Gastrocnemius medialis (tissue), 4 donors: ENCODE measurements around the gene IL22. TPM values are rescaled to one million over a fixed set of nuclear protein-coding genes. Genes with fewer than 3 reads are reported as not detected.

Source experiments
- ATAC-seq, 2 donors: fragments of 150-250 bp; one replicate each; pipeline ENCODE4 v1.9.1; 2016
- DNase-seq, 2 donors: peaks; one replicate each; pipeline ENCODE4 v3.0.0-alpha.2; 2019
- H3K27ac ChIP-seq, 4 donors: fragments of 200-600 bp; sonication (generic); 1 replicate in 1 of 4; 2 replicates in 3 of 4; pipeline ENCODE4 v1.5.1; 2016 to 2018; ENCODE audit warnings: mild to moderate bottlenecking in 2 of 4, moderate library complexity in 1 of 4
- H3K27me3 ChIP-seq, 3 donors: fragments of 200-600 bp; sonication (generic) in 2 of 3; 1 replicate in 1 of 3; 2 replicates in 2 of 3; pipeline versions ENCODE4 v1.5.1 to v1.6.0; 2016 to 2019; ENCODE audit warnings: mild to moderate bottlenecking in 1 of 3, moderate library complexity in 1 of 3
- H3K36me3 ChIP-seq, 2 donors: fragments of 200-600 bp; sonication (generic) in 1 of 2; one replicate each; pipeline ENCODE4 v1.5.1; 2017 to 2018
- H3K4me1 ChIP-seq, 2 donors: fragments of 200-600 bp; sonication (generic) in 1 of 2; one replicate each; pipeline ENCODE4 v1.5.1; 2016 to 2017; ENCODE audit warnings: mild to moderate bottlenecking in 2 of 2
- H3K4me3 ChIP-seq, 4 donors: fragments of 200-600 bp; sonication (generic) in 3 of 4; 1 replicate in 1 of 4; 2 replicates in 3 of 4; pipeline ENCODE4 v1.5.1; 2016 to 2019; ENCODE audit warnings: mild to moderate bottlenecking in 2 of 4
- H3K9me3 ChIP-seq, 3 donors: fragments of 200-600 bp; sonication (generic) in 2 of 3; 1 replicate in 1 of 3; 2 replicates in 2 of 3; pipeline ENCODE4 v1.5.1; 2016 to 2019
- POLR2A ChIP-seq, 2 donors: fragments of 450-650 bp; IDR thresholded peaks; one replicate each; pipeline ENCODE4 v1.6.1; 2017; ENCODE audit warnings: antibody characterized with exemption in 2 of 2, mild to moderate bottlenecking in 2 of 2, moderate library complexity in 2 of 2
- in situ Hi-C, 4 donors: fragments of 200-750 bp; cut with MboI; loops; one replicate each; pipeline versions ENCODE4 v1.15.0 to v1.8.0; 2017; ENCODE audit warnings: low sequenced_read_pairs in 4 of 4
- intact Hi-C: fragments of 100-400 bp; cut with DNase I; formaldehyde crosslinking; loops from one replicate; pipeline ENCODE4 v1.15.1; 2023; ENCODE audit warnings: low total_unique reads
- total RNA-seq, 4 donors: library from RNA; depleted of rRNA; stranded (reverse); fragments of >200 nt; gene quantifications; one replicate each; pipeline versions ENCODE4 v1.1.0 to v1.2.3, GENCODE V29; 2016
- TF ChIP-seq, protein P1 (sequence below), 5 experiments: fragments of 450-650 bp in 3 of 5; fragments of 200-600 bp in 2 of 5; sonication (generic) in 2 of 5; IDR thresholded peaks in 4 of 5; conservative IDR thresholded peaks in 1 of 5; 1 replicate in 4 of 5; 2 replicates in 1 of 5; pipeline ENCODE4 v1.5.1; 2016 to 2019; ENCODE audit warnings: antibody characterized with exemption in 5 of 5, mild to moderate bottlenecking in 3 of 5, moderate library complexity in 3 of 5

Gene IL22
- total RNA-seq, 4 donors from 2014 or later: not detected

DNA sequence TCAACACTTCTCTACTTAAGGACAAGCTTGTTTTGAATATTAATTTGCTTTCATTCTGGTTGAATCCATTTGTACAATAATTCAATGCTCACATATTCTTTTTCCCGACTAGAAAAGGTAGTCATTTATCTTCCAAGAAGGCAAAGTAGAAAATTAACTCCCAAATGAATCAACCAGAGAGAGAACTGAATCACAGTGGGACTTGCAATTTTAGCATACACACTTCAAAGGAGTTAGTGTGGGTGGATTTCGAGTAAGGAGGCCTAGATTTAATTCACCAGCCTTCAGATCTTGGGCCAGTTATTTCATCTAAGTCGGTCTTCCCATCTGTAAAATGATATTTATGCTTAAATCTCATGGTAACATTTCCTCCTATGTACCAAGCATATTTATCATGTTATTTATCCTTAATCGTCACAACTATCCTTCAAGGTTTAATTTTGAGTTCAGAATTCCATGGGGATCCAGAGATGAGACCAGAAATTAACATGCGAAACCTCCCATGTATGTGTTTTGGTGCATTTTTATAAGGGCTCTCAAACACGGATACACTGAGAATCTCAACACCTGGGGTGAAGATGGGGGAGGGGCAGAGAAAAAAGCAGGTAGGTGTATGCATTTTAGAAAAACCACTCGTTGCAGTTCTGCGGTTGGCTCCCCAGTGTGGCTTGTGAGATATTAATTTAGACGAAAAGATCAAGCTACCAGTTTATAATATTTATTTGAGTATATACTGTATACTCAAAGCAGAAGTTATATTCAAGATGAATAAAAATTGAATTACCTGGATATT lies 38.9 kb upstream of the IL22 start:
- H3K4me1 ChIP-seq: peaks cover 11 to 13% of the 10 kb centered on the region in 2 donors
- H3K27ac ChIP-seq: no peak overlapping the region
- H3K9me3 ChIP-seq: no peaks in the 10 kb centered on the region
- in situ Hi-C loops: no loop called here
- H3K27me3 ChIP-seq: no peaks in the 10 kb centered on the region
- H3K4me3 ChIP-seq: no peak overlapping the region
- no peaks in the 10 kb centered on the region for H3K36me3 ChIP-seq
- TF ChIP-seq, protein P1, sequence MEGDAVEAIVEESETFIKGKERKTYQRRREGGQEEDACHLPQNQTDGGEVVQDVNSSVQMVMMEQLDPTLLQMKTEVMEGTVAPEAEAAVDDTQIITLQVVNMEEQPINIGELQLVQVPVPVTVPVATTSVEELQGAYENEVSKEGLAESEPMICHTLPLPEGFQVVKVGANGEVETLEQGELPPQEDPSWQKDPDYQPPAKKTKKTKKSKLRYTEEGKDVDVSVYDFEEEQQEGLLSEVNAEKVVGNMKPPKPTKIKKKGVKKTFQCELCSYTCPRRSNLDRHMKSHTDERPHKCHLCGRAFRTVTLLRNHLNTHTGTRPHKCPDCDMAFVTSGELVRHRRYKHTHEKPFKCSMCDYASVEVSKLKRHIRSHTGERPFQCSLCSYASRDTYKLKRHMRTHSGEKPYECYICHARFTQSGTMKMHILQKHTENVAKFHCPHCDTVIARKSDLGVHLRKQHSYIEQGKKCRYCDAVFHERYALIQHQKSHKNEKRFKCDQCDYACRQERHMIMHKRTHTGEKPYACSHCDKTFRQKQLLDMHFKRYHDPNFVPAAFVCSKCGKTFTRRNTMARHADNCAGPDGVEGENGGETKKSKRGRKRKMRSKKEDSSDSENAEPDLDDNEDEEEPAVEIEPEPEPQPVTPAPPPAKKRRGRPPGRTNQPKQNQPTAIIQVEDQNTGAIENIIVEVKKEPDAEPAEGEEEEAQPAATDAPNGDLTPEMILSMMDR (IDR thresholded peaks at IDR 0.05 in 4 of 5, conservative IDR thresholded peaks at IDR 0.05 in 1 of 5): no peak
- TF ChIP-seq POLR2A (IDR thresholded peaks at IDR 0.05): no peak
- no peak for DNase-seq
- ATAC-seq: no peak
- intact Hi-C loops: no loop called here

DNA sequence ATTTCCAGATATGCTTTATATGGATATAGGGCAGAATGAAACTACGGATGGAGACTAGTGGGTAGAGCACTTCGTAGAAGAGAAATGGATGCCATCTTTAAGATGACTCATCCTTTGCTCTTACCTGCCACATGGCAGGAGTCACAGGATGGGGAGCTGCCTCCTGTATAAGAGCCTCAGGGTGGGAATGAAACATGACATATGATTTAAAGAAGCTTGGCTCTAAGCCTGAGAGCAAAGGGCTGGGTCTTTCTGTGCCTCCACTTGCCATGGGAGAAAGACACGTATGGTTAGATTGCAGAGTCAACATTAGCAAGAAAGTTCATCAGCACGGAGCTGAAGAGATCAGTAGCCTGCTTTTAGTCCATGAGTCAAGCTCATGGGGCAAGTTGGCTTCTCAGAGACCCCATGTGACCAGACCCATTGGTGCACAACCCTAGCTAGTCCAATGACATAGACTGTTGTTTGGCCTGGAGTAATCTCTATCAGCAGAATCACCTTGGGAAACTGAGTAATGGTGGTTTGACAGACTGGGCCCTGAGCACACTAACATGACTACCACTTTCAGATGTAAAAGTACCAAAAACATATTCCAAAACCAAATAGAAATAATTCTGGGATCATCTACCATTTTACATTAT lies 38.1 kb upstream of the IL22 start:
- intact Hi-C loops (no loop called here), in situ Hi-C loops (no loop called here)
- ATAC-seq (no peak), DNase-seq (no peak)
- Histone ChIP-seq H3K9me3 (no peaks in the 10 kb centered on the region), H3K4me3 (no peak overlapping the region), H3K4me1 (peaks cover 11 to 13% of the 10 kb centered on the region in 2 donors), H3K27ac (no peak overlapping the region), H3K27me3 (no peaks in the 10 kb centered on the region), H3K36me3 (no peaks in the 10 kb centered on the region)
- TF ChIP-seq, protein P1 (IDR thresholded peaks at IDR 0.05 in 4 of 5, conservative IDR thresholded peaks at IDR 0.05 in 1 of 5): no peak
- no peak for TF ChIP-seq POLR2A (IDR thresholded peaks at IDR 0.05)

DNA sequence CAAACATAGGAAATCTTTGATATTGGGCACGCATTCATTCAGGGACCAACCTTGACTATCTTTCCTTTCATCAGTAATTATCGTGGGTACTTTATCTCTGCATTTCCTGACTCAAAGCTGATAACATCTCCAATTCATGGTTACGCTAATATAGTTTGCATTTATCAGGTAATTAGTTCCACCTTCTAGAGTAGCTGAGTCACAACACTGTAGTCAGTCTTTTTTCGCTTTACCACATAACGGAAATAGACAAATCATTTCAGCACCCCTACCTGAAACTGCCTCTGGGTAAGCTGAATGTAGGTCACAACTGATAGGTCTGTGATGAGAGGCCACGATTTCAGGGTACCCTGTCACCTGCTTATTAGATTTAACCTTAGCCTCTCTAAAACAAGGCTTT lies 36.7 kb upstream of the IL22 start:
- Histone ChIP-seq H3K4me1 (peaks cover 11 to 13% of the 10 kb centered on the region in 2 donors), H3K4me3 (no peak overlapping the region), H3K36me3 (no peaks in the 10 kb centered on the region), H3K27me3 (no peaks in the 10 kb centered on the region), H3K9me3 (no peaks in the 10 kb centered on the region), H3K27ac (no peak overlapping the region)
- in situ Hi-C loops (no loop called here), intact Hi-C loops (no loop called here)
- no peak for DNase-seq
- ATAC-seq: no peak
- TF ChIP-seq POLR2A (IDR thresholded peaks at IDR 0.05): no peak
- TF ChIP-seq, protein P1 (IDR thresholded peaks at IDR 0.05 in 4 of 5, conservative IDR thresholded peaks at IDR 0.05 in 1 of 5): no peak

DNA sequence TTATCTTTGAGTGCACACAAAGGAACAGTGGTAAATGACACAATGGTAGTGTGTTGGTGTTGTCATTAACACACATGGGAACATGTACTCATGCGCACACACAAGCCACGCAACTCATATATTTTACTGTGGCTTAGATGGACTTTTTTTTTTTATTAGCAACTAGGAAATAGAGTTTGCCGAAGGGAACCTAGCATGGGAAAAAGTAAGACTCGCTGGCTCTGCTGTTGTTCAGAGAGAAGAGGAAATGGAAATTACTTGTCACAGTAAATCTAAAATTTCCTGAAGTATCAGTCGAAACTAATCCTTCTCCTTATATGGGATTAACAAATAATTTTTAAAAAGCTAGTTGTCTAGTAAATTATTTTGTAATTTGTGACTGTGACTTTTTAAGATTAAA lies 33.7 kb upstream of the IL22 start:
- in situ Hi-C loops: no loop called here
- H3K36me3 ChIP-seq: no peaks in the 10 kb centered on the region
- intact Hi-C loops: no loop called here
- H3K4me3 ChIP-seq: no peak overlapping the region
- no peaks in the 10 kb centered on the region for H3K9me3 ChIP-seq
- no peak for ATAC-seq
- H3K27ac ChIP-seq: no peak overlapping the region
- no peaks in the 10 kb centered on the region for H3K27me3 ChIP-seq
- TF ChIP-seq, protein P1 (IDR thresholded peaks at IDR 0.05 in 4 of 5, conservative IDR thresholded peaks at IDR 0.05 in 1 of 5): no peak
- no peaks in the 10 kb centered on the region for H3K4me1 ChIP-seq
- DNase-seq: no peak
